Measurements from ENCODE around the gene C19orf38.
"Not testable (repeated sequence)": the region's sequence is repeated elsewhere in the genome, so short reads cannot be mapped to it uniquely, and the experiment has no call there.

Gene C19orf38

DNA sequence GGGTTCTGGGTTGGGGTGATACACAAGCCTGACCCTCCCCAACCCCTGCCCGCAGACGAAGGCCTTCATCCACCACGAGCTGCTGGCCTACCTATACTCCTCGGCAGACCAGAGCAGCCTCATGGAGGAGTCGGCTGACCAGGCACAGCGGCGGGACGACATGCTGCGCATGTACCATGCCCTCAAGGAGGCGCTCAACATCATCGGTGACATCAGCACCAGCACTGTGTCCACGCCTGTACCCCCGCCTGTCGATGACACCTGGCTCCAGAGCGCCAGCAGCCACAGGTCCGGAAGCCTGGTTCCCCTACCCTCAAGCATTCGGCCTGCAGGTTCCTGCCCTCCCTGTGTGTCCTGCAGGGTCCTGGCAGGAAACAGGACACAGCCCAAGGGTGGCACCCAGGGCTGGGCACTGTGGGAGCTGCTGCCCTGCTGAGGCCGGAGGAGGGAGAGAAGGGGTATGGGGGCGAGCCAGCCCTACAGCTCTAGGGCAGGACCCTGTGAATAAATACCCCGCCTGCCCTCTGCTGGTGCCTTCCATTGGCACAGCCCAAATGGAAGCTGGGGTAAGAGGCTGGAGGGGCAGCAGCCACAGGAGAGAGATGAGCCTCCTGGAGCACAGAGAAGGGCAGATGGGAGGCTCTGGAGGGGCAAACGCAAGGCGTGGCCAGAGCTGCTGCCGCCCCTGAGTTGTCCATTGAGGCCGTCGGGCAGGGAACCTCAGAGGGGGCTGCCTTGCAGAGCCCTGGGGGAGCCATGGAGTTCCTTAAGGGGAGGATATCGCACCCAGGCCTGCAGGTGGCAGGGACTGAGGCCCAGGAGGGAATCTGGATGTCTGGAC is 19.0 kb upstream of the C19orf38 start:
- no peak overlapping the region for H3K4me3 ChIP-seq (ENCODE audit: low read depth, low read length)
- no peaks in the 10 kb centered on the region for H3K27me3 ChIP-seq (ENCODE audit: control insufficient read depth, insufficient read depth, low read length)
- peaks cover 45% of the 10 kb centered on the region for H3K36me3 ChIP-seq (ENCODE audit: control insufficient read depth, insufficient read depth, low read length)
- no peaks in the 10 kb centered on the region for H3K4me1 ChIP-seq (ENCODE audit: control insufficient read depth, insufficient read depth, low read length)
- no peak overlapping the region for H3K9ac ChIP-seq (ENCODE audit: low read depth, low read length)
- H3K9me3 ChIP-seq (ENCODE audit: control insufficient read depth, insufficient read depth, low read length), result no peaks in the 10 kb centered on the region

DNA sequence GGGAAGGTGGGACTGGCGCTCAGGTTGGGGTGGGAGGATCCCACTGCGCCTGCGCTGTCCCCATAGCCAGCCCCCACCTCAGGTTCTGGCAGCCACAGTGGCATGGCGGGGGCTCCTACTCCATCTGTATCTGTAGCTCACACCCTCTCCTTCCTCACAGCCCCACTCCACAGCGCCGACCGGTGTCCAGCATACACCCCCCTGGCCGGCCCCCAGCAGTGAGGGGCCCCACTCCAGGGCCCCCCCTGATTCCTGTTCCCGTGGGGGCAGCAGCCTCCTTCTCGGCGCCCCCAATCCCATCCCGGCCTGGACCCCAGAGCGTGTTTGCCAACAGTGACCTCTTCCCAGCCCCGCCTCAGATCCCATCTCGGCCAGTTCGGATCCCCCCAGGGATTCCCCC is 18.2 kb upstream of the C19orf38 start:
- Histone ChIP-seq H3K27me3 (ENCODE audit: control insufficient read depth, insufficient read depth, low read length) (no peaks in the 10 kb centered on the region), H3K9ac (ENCODE audit: low read depth, low read length) (no peak overlapping the region), H3K4me3 (ENCODE audit: low read depth, low read length) (no peak overlapping the region), H3K9me3 (ENCODE audit: control insufficient read depth, insufficient read depth, low read length) (no peaks in the 10 kb centered on the region), H3K36me3 (ENCODE audit: control insufficient read depth, insufficient read depth, low read length) (peaks cover 42% of the 10 kb centered on the region), H3K4me1 (ENCODE audit: control insufficient read depth, insufficient read depth, low read length) (no peaks in the 10 kb centered on the region)

DNA sequence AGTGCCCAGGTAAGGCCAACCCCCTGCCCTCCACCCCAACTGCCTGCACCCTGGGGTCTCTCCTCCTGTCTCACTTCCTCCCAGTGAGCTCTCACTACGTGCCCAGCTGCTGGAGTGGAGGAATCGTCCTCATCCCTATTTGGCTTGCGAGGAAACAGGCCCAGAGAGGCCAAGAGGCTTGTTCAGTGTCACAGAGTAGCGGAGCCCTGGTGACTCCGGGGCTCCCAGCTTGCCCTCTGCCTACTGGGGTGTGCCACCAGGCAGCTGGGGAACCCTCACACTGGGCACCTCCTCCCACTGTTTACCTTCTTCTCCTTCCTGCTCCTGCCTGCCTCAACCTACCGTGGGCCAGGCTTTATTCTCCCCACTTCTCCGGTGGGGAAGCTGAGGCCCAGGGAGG is 17.8 kb upstream of the C19orf38 start:
- H3K4me3 ChIP-seq (ENCODE audit: low read depth, low read length), result no peak overlapping the region
- H3K27me3 ChIP-seq (ENCODE audit: control insufficient read depth, insufficient read depth, low read length), result no peaks in the 10 kb centered on the region
- H3K4me1 ChIP-seq (ENCODE audit: control insufficient read depth, insufficient read depth, low read length), result no peaks in the 10 kb centered on the region
- peaks cover 39% of the 10 kb centered on the region for H3K36me3 ChIP-seq (ENCODE audit: control insufficient read depth, insufficient read depth, low read length)
- no peak overlapping the region for H3K9ac ChIP-seq (ENCODE audit: low read depth, low read length)
- H3K9me3 ChIP-seq (ENCODE audit: control insufficient read depth, insufficient read depth, low read length), result no peaks in the 10 kb centered on the region

- Histone ChIP-seq H3K4me1 (ENCODE audit: control insufficient read depth, insufficient read depth, low read length) (no peaks in the 10 kb centered on the region), H3K27me3 (ENCODE audit: control insufficient read depth, insufficient read depth, low read length) (no peaks in the 10 kb centered on the region), H3K9ac (ENCODE audit: low read depth, low read length) (no peak overlapping the region), H3K36me3 (ENCODE audit: control insufficient read depth, insufficient read depth, low read length) (peaks cover 34% of the 10 kb centered on the region), H3K9me3 (ENCODE audit: control insufficient read depth, insufficient read depth, low read length) (no peaks in the 10 kb centered on the region), H3K4me3 (ENCODE audit: low read depth, low read length) (no peak overlapping the region)
Measured at GRCh38 chr19:10830931-10831779, 17.1 kb upstream of the C19orf38 start.

- Histone ChIP-seq H3K9me3 (ENCODE audit: control insufficient read depth, insufficient read depth, low read length) (peaks cover 5% of the 10 kb centered on the region), H3K4me1 (ENCODE audit: control insufficient read depth, insufficient read depth, low read length) (no peaks in the 10 kb centered on the region), H3K36me3 (ENCODE audit: control insufficient read depth, insufficient read depth, low read length) (peaks cover 26% of the 10 kb centered on the region), H3K9ac (ENCODE audit: low read depth, low read length) (no peak overlapping the region), H3K27me3 (ENCODE audit: control insufficient read depth, insufficient read depth, low read length) (peaks cover 5% of the 10 kb centered on the region), H3K4me3 (ENCODE audit: low read depth, low read length) (no peak overlapping the region)
Measured at GRCh38 chr19:10831987-10832938, 16.0 kb upstream of the C19orf38 start.

- H3K4me1 ChIP-seq (ENCODE audit: control insufficient read depth, insufficient read depth, low read length), result no peaks in the 10 kb centered on the region
- peaks cover 26% of the 10 kb centered on the region for H3K36me3 ChIP-seq (ENCODE audit: control insufficient read depth, insufficient read depth, low read length)
Measured at GRCh38 chr19:10832939-10833296, 15.3 kb upstream of the C19orf38 start.

GRCh38 chr19:10835089-10835753 is 13.0 kb upstream of the C19orf38 start:
- peak overlapping the region; percentile 16 for H3K9ac ChIP-seq (ENCODE audit: low read depth, low read length)
- peak overlapping the region; percentile 75 for H3K4me3 ChIP-seq (ENCODE audit: low read depth, low read length)
- H3K4me1 ChIP-seq (ENCODE audit: control insufficient read depth, insufficient read depth, low read length), result no peaks in the 10 kb centered on the region
- peaks cover 18% of the 10 kb centered on the region for H3K36me3 ChIP-seq (ENCODE audit: control insufficient read depth, insufficient read depth, low read length)
- H3K9me3 ChIP-seq (ENCODE audit: control insufficient read depth, insufficient read depth, low read length), result peaks cover 5% of the 10 kb centered on the region
- peaks cover 5% of the 10 kb centered on the region for H3K27me3 ChIP-seq (ENCODE audit: control insufficient read depth, insufficient read depth, low read length)

More at GRCh38 chr19:10832939-10833296, 15.3 kb upstream of the C19orf38 start:
- Histone ChIP-seq H3K9me3 (ENCODE audit: control insufficient read depth, insufficient read depth, low read length) (peaks cover 5% of the 10 kb centered on the region), H3K4me3 (ENCODE audit: low read depth, low read length) (no peak overlapping the region), H3K9ac (ENCODE audit: low read depth, low read length) (no peak overlapping the region), H3K27me3 (ENCODE audit: control insufficient read depth, insufficient read depth, low read length) (peaks cover 5% of the 10 kb centered on the region)

- peak within 1 kb of the TSS; percentile 85 for H3K4me3 ChIP-seq (ENCODE audit: low read depth, low read length)
- peaks cover 13% of the 10 kb centered on the region for H3K36me3 ChIP-seq (ENCODE audit: control insufficient read depth, insufficient read depth, low read length)
- no peaks in the 10 kb centered on the region for H3K4me1 ChIP-seq (ENCODE audit: control insufficient read depth, insufficient read depth, low read length)
- peaks cover 5% of the 10 kb centered on the region for H3K27me3 ChIP-seq (ENCODE audit: control insufficient read depth, insufficient read depth, low read length)
- peak within 1 kb of the TSS; percentile 94 for H3K9ac ChIP-seq (ENCODE audit: low read depth, low read length)
- peaks cover 5% of the 10 kb centered on the region for H3K9me3 ChIP-seq (ENCODE audit: control insufficient read depth, insufficient read depth, low read length)
Measured at GRCh38 chr19:10835754-10836478, 12.3 kb upstream of the C19orf38 start, which contains the start of gene TMED1. Gene TMED1 (minus strand): TSS chr19:10836212. CDS start chr19:10836191, 21 bp downstream.

- H3K27me3 ChIP-seq (ENCODE audit: control insufficient read depth, insufficient read depth, low read length), result peaks cover 5% of the 10 kb centered on the region
- no peaks in the 10 kb centered on the region for H3K4me1 ChIP-seq (ENCODE audit: control insufficient read depth, insufficient read depth, low read length)
- H3K9ac ChIP-seq (ENCODE audit: low read depth, low read length), result peak overlapping the region; percentile 94
- H3K9me3 ChIP-seq (ENCODE audit: control insufficient read depth, insufficient read depth, low read length), result peaks cover 5% of the 10 kb centered on the region
- peak overlapping the region; percentile 85 for H3K4me3 ChIP-seq (ENCODE audit: low read depth, low read length)
- H3K36me3 ChIP-seq (ENCODE audit: control insufficient read depth, insufficient read depth, low read length), result peaks cover 13% of the 10 kb centered on the region
Measured at GRCh38 chr19:10836479-10837330, 11.5 kb upstream of the C19orf38 start.

GRCh38 chr19:10837649-10838048 is 10.6 kb upstream of the C19orf38 start:
- H3K9me3 ChIP-seq (ENCODE audit: control insufficient read depth, insufficient read depth, low read length); H3K27me3 ChIP-seq (ENCODE audit: control insufficient read depth, insufficient read depth, low read length); H3K4me1 ChIP-seq (ENCODE audit: control insufficient read depth, insufficient read depth, low read length); H3K4me3 ChIP-seq (ENCODE audit: low read depth, low read length); H3K9ac ChIP-seq (ENCODE audit: low read depth, low read length); H3K36me3 ChIP-seq (ENCODE audit: control insufficient read depth, insufficient read depth, low read length): not testable (repeated sequence)

All from iPS-15b (cell line).